ENCODE data around the gene PLET1.

DNA sequence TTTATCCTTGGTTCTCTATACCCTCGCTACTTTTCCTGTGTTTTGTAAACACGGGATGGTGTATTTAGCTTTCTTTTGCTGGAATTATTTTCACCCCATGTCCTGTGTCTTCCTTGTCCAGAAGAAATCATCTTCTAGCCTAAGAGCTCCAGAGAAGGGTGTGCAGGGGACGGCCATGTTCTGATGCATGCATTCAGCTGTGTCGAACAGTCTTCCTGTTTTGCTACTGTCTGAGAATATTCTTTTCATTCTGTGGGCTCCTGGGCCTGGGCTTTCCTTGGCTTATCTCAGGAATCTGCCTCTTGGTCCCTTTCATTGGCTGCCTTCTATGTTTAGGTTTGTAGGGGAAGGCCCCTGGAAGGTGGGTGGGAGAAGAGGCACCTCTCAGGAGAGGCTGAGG is 10.6 kb upstream of the PLET1 start:
- TF ChIP-seq, protein P1, sequence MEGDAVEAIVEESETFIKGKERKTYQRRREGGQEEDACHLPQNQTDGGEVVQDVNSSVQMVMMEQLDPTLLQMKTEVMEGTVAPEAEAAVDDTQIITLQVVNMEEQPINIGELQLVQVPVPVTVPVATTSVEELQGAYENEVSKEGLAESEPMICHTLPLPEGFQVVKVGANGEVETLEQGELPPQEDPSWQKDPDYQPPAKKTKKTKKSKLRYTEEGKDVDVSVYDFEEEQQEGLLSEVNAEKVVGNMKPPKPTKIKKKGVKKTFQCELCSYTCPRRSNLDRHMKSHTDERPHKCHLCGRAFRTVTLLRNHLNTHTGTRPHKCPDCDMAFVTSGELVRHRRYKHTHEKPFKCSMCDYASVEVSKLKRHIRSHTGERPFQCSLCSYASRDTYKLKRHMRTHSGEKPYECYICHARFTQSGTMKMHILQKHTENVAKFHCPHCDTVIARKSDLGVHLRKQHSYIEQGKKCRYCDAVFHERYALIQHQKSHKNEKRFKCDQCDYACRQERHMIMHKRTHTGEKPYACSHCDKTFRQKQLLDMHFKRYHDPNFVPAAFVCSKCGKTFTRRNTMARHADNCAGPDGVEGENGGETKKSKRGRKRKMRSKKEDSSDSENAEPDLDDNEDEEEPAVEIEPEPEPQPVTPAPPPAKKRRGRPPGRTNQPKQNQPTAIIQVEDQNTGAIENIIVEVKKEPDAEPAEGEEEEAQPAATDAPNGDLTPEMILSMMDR (IDR thresholded peaks at IDR 0.05) = no peak
- TF ChIP-seq POLR2A (IDR thresholded peaks at IDR 0.05) (no peak), EP300 (IDR thresholded peaks at IDR 0.05) (no peak)

Measured in tibial nerve (tissue), 4 donors.